ENCODE results near the gene NEU1. TPM values are rescaled to one million over a fixed set of nuclear protein-coding genes. Genes with fewer than 3 reads are reported as not detected.
A peak's percentile ranks its signal among the peaks of the same experiment; 100 is the strongest.
"Not testable (repeated sequence)": the region's sequence is repeated elsewhere in the genome, so short reads cannot be mapped to it uniquely, and the experiment has no call there.

The NEU1 gene
- total and polyA plus RNA-seq, 10 donors: 14.0 to 60.7 (median 37.8) TPM

DNA sequence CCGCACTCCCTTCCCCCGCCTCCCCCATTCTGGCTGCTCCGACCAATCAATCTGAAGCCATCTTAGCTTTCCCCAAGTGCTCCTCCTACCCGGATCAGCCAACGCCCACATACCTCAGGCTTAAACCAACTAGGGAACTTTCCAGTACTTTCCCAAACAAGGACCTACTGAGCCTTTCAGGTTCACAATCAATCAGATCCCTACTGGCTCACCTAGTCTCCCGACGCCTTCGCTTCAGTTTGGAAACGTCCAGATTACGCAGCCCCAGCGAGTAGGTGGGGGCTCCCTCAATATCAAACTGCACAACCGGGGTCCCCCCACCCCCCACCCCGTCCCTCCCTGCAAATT, 48.0 kb downstream of the NEU1 start:
- H3K4me1 ChIP-seq: peaks cover 25 to 54% (median 40%) of the 10 kb centered on the region in 6 donors
- peaks cover 0 to 19% (median 2%) of the 10 kb centered on the region in 6 donors for H3K36me3 ChIP-seq
- peak; percentile 91 for DNase-seq
- H3K27me3 ChIP-seq (replicated peaks in 1 of 7): no peaks in the 10 kb centered on the region
- WGBS, 5 donors: 0 to 1% (median 0%) methylated on average over 13 of the region's 13 CpGs
- TF ChIP-seq POLR2AphosphoS5 (IDR thresholded peaks at IDR 0.05) (peak in 1 of 3 donors; percentile 67), CTCF (IDR thresholded peaks at IDR 0.05 in 8 of 11, conservative IDR thresholded peaks at IDR 0.05 in 3 of 11) (no peak), POLR2A (IDR thresholded peaks at IDR 0.05) (peak in 1 of 3 donors; percentile 21)
- peak overlapping the region; percentile 94 to 98 (median 96) for H3K27ac ChIP-seq
- H3K4me3 ChIP-seq: peak overlapping the region; percentile 43 to 87 (median 63)
- intact Hi-C loops (cut with DNase I; ENCODE audit: low total_unique reads): no loop called here
- H3K9me3 ChIP-seq: no peaks in the 10 kb centered on the region

GRCh38 chr6:31813465-31813849, 49.2 kb downstream of the NEU1 start:
- H3K4me3 ChIP-seq: peak overlapping the region in 2 of 8 donors; percentile 70 to 87
- H3K9me3 ChIP-seq: no peaks in the 10 kb centered on the region
- intact Hi-C loops (cut with DNase I; ENCODE audit: low total_unique reads): no loop called here
- peaks cover 15 to 42% (median 28%) of the 10 kb centered on the region in 6 donors for H3K4me1 ChIP-seq
- peaks cover 0 to 20% (median 2%) of the 10 kb centered on the region in 6 donors for H3K36me3 ChIP-seq
- no peak for TF ChIP-seq POLR2AphosphoS5 (IDR thresholded peaks at IDR 0.05)
- TF ChIP-seq POLR2A (IDR thresholded peaks at IDR 0.05): no peak
- TF ChIP-seq CTCF (IDR thresholded peaks at IDR 0.05 in 8 of 11, conservative IDR thresholded peaks at IDR 0.05 in 3 of 11): no peak
- H3K27me3 ChIP-seq (replicated peaks in 1 of 7): no peaks in the 10 kb centered on the region
- peak overlapping the region in 7 of 8 donors; percentile 94 to 98 (median 96) for H3K27ac ChIP-seq
- no peak for DNase-seq
- WGBS, 5 donors: 95 to 99% (median 97%) methylated on average over 7 of the region's 7 CpGs

DNA sequence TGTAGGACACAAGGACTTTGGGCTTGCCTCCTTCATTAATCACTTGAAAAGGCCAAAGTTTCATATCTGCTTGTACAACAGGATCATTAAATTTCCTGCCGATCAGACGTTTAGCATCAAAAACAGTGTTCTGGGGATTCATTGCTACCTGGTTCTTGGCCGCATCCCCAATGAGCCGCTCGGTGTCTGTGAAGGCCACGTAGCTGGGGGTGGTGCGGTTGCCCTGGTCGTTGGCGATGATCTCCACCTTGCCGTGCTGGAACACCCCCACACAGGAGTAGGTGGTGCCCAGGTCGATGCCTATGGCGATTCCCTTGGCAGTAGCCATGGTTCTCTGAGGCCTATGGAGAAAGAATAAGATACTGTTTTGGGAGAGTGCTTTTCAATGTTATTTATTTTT, 51.0 kb downstream of the NEU1 start:
- Histone ChIP-seq H3K36me3 (peaks cover 0 to 20% (median 2%) of the 10 kb centered on the region in 6 donors), H3K4me1 (peaks cover 14 to 42% (median 28%) of the 10 kb centered on the region in 6 donors), H3K27ac (peak overlapping the region in 2 of 8 donors; percentile 96 to 97), H3K4me3 (no peak overlapping the region), H3K9me3 (no peaks in the 10 kb centered on the region), H3K27me3 (replicated peaks in 1 of 7) (no peaks in the 10 kb centered on the region)
- no peak for DNase-seq
- 95 to 98% (median 96%) methylated on average over 11 to 12 of the region's 12 CpGs for WGBS, 5 donors
- intact Hi-C loops (cut with DNase I; ENCODE audit: low total_unique reads): no loop called here
- no peak for TF ChIP-seq CTCF (IDR thresholded peaks at IDR 0.05 in 8 of 11, conservative IDR thresholded peaks at IDR 0.05 in 3 of 11)
- no peak for TF ChIP-seq POLR2A (IDR thresholded peaks at IDR 0.05)

DNA sequence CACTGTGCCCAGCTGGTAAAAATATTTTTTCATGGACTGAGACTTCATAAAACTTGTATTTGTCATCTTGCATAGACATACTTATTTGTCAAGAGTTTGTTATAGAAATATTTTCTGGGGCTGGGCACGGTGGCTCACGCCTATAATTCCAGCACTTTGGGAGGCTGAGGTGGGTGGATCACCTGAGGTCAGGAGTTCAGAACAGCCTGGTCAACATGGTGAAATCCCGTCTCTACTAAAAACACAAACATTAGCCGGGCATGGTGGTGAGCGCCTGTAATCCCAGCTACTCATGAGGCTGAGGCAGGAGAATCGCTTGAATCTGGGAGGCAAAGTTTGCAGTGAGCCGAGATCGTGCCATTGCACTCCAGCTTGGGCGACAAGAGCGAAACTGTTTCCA, 54.0 kb downstream of the NEU1 start:
- H3K4me3 ChIP-seq; H3K9me3 ChIP-seq; H3K27me3 ChIP-seq (replicated peaks in 1 of 7); H3K27ac ChIP-seq; intact Hi-C loops (cut with DNase I; ENCODE audit: low total_unique reads): not testable (repeated sequence)
- Histone ChIP-seq H3K4me1 (peaks cover 16 to 59% (median 41%) of the 10 kb centered on the region in 6 donors), H3K36me3 (peaks cover 0 to 26% (median 2%) of the 10 kb centered on the region in 6 donors)
- 95 to 98% (median 97%) methylated on average over 10 of the region's 10 CpGs for WGBS, 5 donors
- DNase-seq: peak; percentile 21

Small RNA genes within 50 kb of the gene (small RNA-seq; reads per million reads assigned to genes)
- 434 to 1,657 (median 726) reads per million in 4 donors for gene SNORD48
- 0 reads per million in 4 donors for gene SNORD52

Other genes with a start within 250 kb of the NEU1 start
Only the 30 nearest of the 36 such genes appear.
- 10 to 100 TPM; 12.7 to 21.3 (median 17.4) TPM for gene GPANK1, start 197.8 kb downstream of the NEU1 start, total RNA-seq
- gene GPANK1, start 197.8 kb downstream of the NEU1 start, polyA plus RNA-seq: 10 to 100 TPM; 12.4 to 19.2 (median 14.8) TPM
- gene CSNK2B, start 196.7 kb downstream of the NEU1 start, total RNA-seq: 100 to 1,000 TPM; 122 to 294 (median 150) TPM
- 100 to 1,000 TPM; 132 to 163 (median 139) TPM for gene CSNK2B, start 196.7 kb downstream of the NEU1 start, polyA plus RNA-seq
- 10 to 100 TPM; 11.0 to 25.3 (median 16.3) TPM for gene LY6G5B, start 192.8 kb downstream of the NEU1 start, total RNA-seq
- 1 to 10 TPM; 3.0 to 5.8 (median 3.7) TPM for gene LY6G5B, start 192.8 kb downstream of the NEU1 start, polyA plus RNA-seq
- 1 to 10 TPM; 3.3 to 7.9 (median 5.8) TPM for gene LY6G5C, start 181.8 kb downstream of the NEU1 start, total RNA-seq
- gene LY6G5C, start 181.8 kb downstream of the NEU1 start, polyA plus RNA-seq: 1 to 10 TPM; 3.3 to 4.3 (median 3.5) TPM
- gene ABHD16A, start 159.5 kb downstream of the NEU1 start, total RNA-seq: 10 to 100 TPM; 55.8 to 80.7 (median 71.1) TPM
- gene ABHD16A, start 159.5 kb downstream of the NEU1 start, polyA plus RNA-seq: 10 to 100 TPM; 30.2 to 42.3 (median 34.4) TPM
- gene LY6G6F, start 156.0 kb downstream of the NEU1 start, total RNA-seq: 1 to 10 TPM; 1.6 to 4.9 (median 2.2) TPM
- gene LY6G6F, start 156.0 kb downstream of the NEU1 start, polyA plus RNA-seq: under 1 TPM; 0.11 to 0.68 (median 0.35) TPM
- not detected for gene LY6G6D, start 147.5 kb downstream of the NEU1 start, total RNA-seq
- gene LY6G6D, start 147.5 kb downstream of the NEU1 start, polyA plus RNA-seq: not detected
- gene LY6G6C, start 141.1 kb downstream of the NEU1 start, total RNA-seq: under 1 TPM in 2 of 7 donors, not detected in 5; 0.49 to 0.77 TPM
- gene LY6G6C, start 141.1 kb downstream of the NEU1 start, polyA plus RNA-seq: not detected
- gene MPIG6B, start 139.4 kb downstream of the NEU1 start, total RNA-seq: 10 to 100 TPM in 4 of 7 donors, 1 to 10 TPM in 3; 7.9 to 15.1 (median 10.6) TPM
- gene MPIG6B, start 139.4 kb downstream of the NEU1 start, polyA plus RNA-seq: under 1 TPM; 0.46 to 0.61 (median 0.48) TPM
- 100 to 1,000 TPM in 1 of 7 donors, 10 to 100 TPM in 6; 63.0 to 116 (median 72.3) TPM for gene DDAH2, start 133.5 kb downstream of the NEU1 start, total RNA-seq
- 10 to 100 TPM; 67.1 to 84.7 (median 81.0) TPM for gene DDAH2, start 133.5 kb downstream of the NEU1 start, polyA plus RNA-seq
- 100 to 1,000 TPM; 296 to 392 (median 326) TPM for gene CLIC1, start 126.3 kb downstream of the NEU1 start, total RNA-seq
- gene CLIC1, start 126.3 kb downstream of the NEU1 start, polyA plus RNA-seq: 100 to 1,000 TPM; 321 to 447 (median 388) TPM
- 10 to 100 TPM; 20.2 to 35.2 (median 27.6) TPM for gene MSH5, start 122.8 kb downstream of the NEU1 start, total RNA-seq
- 10 to 100 TPM; 11.2 to 26.7 (median 23.1) TPM for gene MSH5, start 122.8 kb downstream of the NEU1 start, polyA plus RNA-seq
- gene SAPCD1, start 100.2 kb downstream of the NEU1 start, total RNA-seq: 10 to 100 TPM in 1 of 7 donors, 1 to 10 TPM in 5, not detected in 1; 3.6 to 11.8 (median 5.3) TPM
- gene SAPCD1, start 100.2 kb downstream of the NEU1 start, polyA plus RNA-seq: 10 to 100 TPM in 1 of 3 donors, 1 to 10 TPM in 2; 7.5 to 14.2 (median 8.3) TPM
- gene VWA7, start 85.5 kb downstream of the NEU1 start, total RNA-seq: 1 to 10 TPM in 4 of 7 donors, under 1 TPM in 2, not detected in 1; 0.68 to 2.6 (median 1.3) TPM
- gene VWA7, start 85.5 kb downstream of the NEU1 start, polyA plus RNA-seq: 1 to 10 TPM in 1 of 3 donors, under 1 TPM in 2; 0.09 to 1.2 (median 0.11) TPM
- 10 to 100 TPM; 32.4 to 97.3 (median 62.5) TPM for gene VARS1, start 67.1 kb downstream of the NEU1 start, total RNA-seq
- gene VARS1, start 67.1 kb downstream of the NEU1 start, polyA plus RNA-seq: 10 to 100 TPM; 31.1 to 49.0 (median 38.3) TPM
- gene LSM2, start 55.9 kb downstream of the NEU1 start, total RNA-seq: 10 to 100 TPM; 35.9 to 54.4 (median 42.9) TPM
- gene LSM2, start 55.9 kb downstream of the NEU1 start, polyA plus RNA-seq: 10 to 100 TPM; 74.5 to 98.9 (median 80.4) TPM
- gene HSPA1L, start 47.5 kb downstream of the NEU1 start, total RNA-seq: 1 to 10 TPM; 2.6 to 3.7 (median 3.1) TPM
- 1 to 10 TPM in 2 of 3 donors, under 1 TPM in 1; 0.93 to 1.9 (median 1.0) TPM for gene HSPA1L, start 47.5 kb downstream of the NEU1 start, polyA plus RNA-seq
- 100 to 1,000 TPM in 6 of 7 donors, 10 to 100 TPM in 1; 97.7 to 384 (median 127) TPM for gene HSPA1A, start 47.3 kb downstream of the NEU1 start, total RNA-seq
- gene HSPA1A, start 47.3 kb downstream of the NEU1 start, polyA plus RNA-seq: 10 to 100 TPM; 16.4 to 58.5 (median 27.7) TPM
- 100 to 1,000 TPM in 1 of 7 donors, 10 to 100 TPM in 6; 40.4 to 372 (median 48.3) TPM for gene HSPA1B, start 35.1 kb downstream of the NEU1 start, total RNA-seq
- gene HSPA1B, start 35.1 kb downstream of the NEU1 start, polyA plus RNA-seq: 10 to 100 TPM in 1 of 3 donors, 1 to 10 TPM in 2; 7.4 to 20.6 (median 8.7) TPM
- gene SLC44A4, start 16.2 kb upstream of the NEU1 start, total RNA-seq: 1 to 10 TPM; 1.0 to 5.9 (median 3.3) TPM
- under 1 TPM; 0.20 to 0.83 (median 0.26) TPM for gene SLC44A4, start 16.2 kb upstream of the NEU1 start, polyA plus RNA-seq
- gene EHMT2, start 34.9 kb upstream of the NEU1 start, total RNA-seq: 10 to 100 TPM; 38.6 to 60.7 (median 49.0) TPM
- gene EHMT2, start 34.9 kb upstream of the NEU1 start, polyA plus RNA-seq: 10 to 100 TPM; 36.5 to 66.1 (median 57.7) TPM
- 1 to 10 TPM; 1.3 to 4.6 (median 4.2) TPM for gene ZBTB12, start 39.3 kb upstream of the NEU1 start, total RNA-seq
- gene ZBTB12, start 39.3 kb upstream of the NEU1 start, polyA plus RNA-seq: 1 to 10 TPM; 1.5 to 4.3 (median 2.4) TPM
- gene C2, start 64.9 kb upstream of the NEU1 start, total RNA-seq: 100 to 1,000 TPM in 2 of 7 donors, 10 to 100 TPM in 5; 62.5 to 173 (median 83.2) TPM
- 10 to 100 TPM; 17.2 to 28.4 (median 25.4) TPM for gene C2, start 64.9 kb upstream of the NEU1 start, polyA plus RNA-seq
- gene CFB, start 83.3 kb upstream of the NEU1 start, total RNA-seq: 10 to 100 TPM in 6 of 7 donors, 1 to 10 TPM in 1; 5.4 to 35.8 (median 20.1) TPM
- gene CFB, start 83.3 kb upstream of the NEU1 start, polyA plus RNA-seq: 10 to 100 TPM; 24.1 to 31.2 (median 24.3) TPM
- gene NELFE, start 96.2 kb upstream of the NEU1 start, total RNA-seq: 10 to 100 TPM; 37.4 to 50.7 (median 44.8) TPM
- gene NELFE, start 96.2 kb upstream of the NEU1 start, polyA plus RNA-seq: 10 to 100 TPM; 35.0 to 47.1 (median 45.3) TPM
- 100 to 1,000 TPM in 1 of 7 donors, 10 to 100 TPM in 6; 52.1 to 102 (median 75.7) TPM for gene SKIC2, start 96.4 kb upstream of the NEU1 start, total RNA-seq
- gene SKIC2, start 96.4 kb upstream of the NEU1 start, polyA plus RNA-seq: 100 to 1,000 TPM in 2 of 3 donors, 10 to 100 TPM in 1; 61.8 to 107 (median 102) TPM
- gene DXO, start 109.3 kb upstream of the NEU1 start, total RNA-seq: 10 to 100 TPM; 21.0 to 34.3 (median 26.2) TPM
- gene DXO, start 109.3 kb upstream of the NEU1 start, polyA plus RNA-seq: 10 to 100 TPM; 19.1 to 28.1 (median 26.3) TPM
- gene C4A, start 119.2 kb upstream of the NEU1 start, total RNA-seq: 100 to 1,000 TPM; 101 to 332 (median 166) TPM
- 10 to 100 TPM; 50.1 to 58.3 (median 53.5) TPM for gene C4A, start 119.2 kb upstream of the NEU1 start, polyA plus RNA-seq
- 100 to 1,000 TPM in 5 of 7 donors, 10 to 100 TPM in 2; 88.6 to 308 (median 165) TPM for gene C4B, start 152.0 kb upstream of the NEU1 start, total RNA-seq
- gene C4B, start 152.0 kb upstream of the NEU1 start, polyA plus RNA-seq: 10 to 100 TPM; 57.8 to 66.9 (median 63.1) TPM
- 10 to 100 TPM in 2 of 7 donors, 1 to 10 TPM in 5; 4.9 to 14.3 (median 7.1) TPM for gene CYP21A2, start 175.6 kb upstream of the NEU1 start, total RNA-seq
- 1 to 10 TPM in 2 of 3 donors, under 1 TPM in 1; 0.97 to 2.4 (median 2.2) TPM for gene CYP21A2, start 175.6 kb upstream of the NEU1 start, polyA plus RNA-seq

Measured in spleen (tissue), 11 donors.